Measurements from ENCODE around the gene ATP11A.

Gene ATP11A

GRCh38 chr13:112899281-112900225, 209.7 kb downstream of the ATP11A start:
- no peak for DNase-seq

GRCh38 chr13:112900226-112900600, 210.4 kb downstream of the ATP11A start:
- no peak for DNase-seq

DNA sequence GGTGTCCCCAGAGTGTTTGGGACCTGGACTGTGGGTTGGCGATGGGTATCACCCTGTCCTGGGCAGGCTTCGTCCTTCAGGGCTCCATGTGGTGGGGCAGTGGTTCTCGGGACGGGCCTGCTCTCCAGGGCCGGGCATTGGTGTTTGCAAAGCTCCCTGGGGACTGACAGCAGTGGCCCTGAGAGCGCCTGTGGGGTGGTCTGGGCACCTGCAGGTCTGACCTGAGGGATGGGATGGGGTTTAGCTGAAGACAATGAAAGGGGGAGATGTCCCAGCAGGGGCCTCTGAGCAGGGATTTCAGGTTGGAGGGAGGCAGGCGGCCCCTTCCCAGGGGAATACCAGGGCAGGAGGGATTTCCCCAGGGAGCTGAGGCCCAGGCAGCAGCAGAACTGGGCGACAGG, 210.9 kb downstream of the ATP11A start:
- DNase-seq: no peak

- no peak for DNase-seq
Observed at GRCh38 chr13:112902101-112902651, 212.3 kb downstream of the ATP11A start.

DNA sequence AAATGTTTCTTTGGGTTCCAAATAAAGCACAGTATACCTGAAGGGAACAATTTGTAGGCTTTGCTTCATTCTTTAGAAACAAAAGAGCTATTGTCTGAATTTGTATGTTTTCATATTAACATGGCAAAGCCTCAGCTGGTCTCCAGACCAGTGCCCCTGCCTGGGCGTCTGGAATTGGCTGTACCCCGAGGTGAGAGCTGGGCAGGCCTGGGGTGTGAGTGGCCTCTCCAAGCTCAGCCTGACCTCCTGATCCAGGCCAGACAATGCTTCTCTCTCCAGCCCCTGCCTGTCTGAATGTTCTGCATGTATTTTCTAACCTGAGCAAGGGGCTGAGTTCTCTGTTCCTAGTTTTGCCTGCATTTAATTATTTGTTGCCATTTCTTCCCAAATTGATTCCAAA, 212.8 kb downstream of the ATP11A start:
- no peak for DNase-seq

- no peak for DNase-seq
Observed at GRCh38 chr13:112903071-112903577, 213.3 kb downstream of the ATP11A start.

- no peak for DNase-seq
Observed at GRCh38 chr13:112903606-112904195, 213.9 kb downstream of the ATP11A start.

DNA sequence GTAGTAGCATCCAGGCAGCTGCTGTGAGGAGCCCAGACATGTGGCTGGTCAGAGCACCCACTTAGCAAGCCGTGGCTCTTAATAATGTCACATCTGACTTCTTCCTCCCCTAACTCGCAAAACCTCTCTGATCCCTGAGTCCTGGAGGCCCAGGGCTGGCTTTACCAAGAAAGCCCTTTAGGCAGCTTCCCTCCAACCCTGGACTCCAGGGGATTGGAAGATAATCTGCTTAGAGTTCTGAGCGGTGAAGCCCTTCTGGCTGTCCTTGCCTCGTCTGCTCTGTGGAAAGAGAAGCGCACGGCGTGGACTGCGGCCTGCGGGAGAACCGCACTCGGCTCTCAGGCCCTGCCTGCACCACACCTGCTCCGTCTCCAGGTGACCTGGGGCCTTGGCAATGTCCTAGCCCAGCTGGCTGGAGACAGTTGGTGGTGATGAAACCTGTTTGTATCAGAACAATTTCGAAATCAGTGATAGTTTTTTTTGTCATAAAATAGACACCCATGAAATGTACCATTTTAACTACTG, 214.7 kb downstream of the ATP11A start:
- DNase-seq: no peak

GRCh38 chr13:112905086-112905485, 215.2 kb downstream of the ATP11A start:
- DNase-seq: no peak

GRCh38 chr13:112905619-112905989, 215.8 kb downstream of the ATP11A start:
- DNase-seq: no peak

GRCh38 chr13:112905990-112906641, 216.3 kb downstream of the ATP11A start:
- DNase-seq: no peak

DNA sequence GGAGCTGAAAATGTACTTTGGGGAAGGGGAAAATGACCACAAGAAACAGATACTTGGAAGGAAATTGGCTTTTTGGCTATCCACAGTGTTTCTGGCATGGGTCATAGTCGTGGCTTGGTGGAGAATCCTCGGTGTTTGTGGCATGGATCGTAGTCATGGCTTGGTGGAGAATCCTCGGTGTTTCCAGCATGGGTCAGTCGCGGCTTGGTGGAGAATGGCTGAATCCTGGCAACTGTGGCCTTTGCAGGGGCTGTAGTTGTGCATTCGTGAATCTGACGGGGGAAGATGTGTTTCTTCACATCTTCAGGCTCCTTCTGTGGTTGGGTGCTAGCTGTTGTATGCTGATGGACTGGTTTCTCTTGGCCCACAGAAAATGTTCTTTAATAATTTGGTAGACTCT, 217.4 kb downstream of the ATP11A start:
- no peak for DNase-seq

DNA sequence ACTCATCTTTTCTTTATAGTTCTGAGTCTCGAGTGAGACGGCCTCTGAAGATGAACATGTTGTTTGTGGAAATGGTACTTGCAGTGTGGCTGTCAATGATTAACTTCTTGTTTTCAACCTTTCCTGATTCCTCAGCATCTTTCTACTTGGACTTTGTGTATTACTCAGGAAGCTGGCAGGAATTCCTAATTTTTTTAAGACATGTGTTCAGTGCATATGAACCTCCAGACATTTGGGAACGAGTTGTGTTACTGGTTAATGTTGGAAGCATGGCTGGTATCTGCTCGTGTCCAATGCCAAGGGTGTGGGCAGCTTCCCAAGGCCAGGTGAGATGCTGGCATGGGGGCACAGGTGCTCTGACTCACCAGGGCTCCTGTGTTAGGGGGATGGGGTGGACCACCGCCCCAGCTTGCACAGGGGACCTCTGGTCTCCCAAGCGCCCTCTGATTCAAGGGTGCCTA, 218.1 kb downstream of the ATP11A start:
- no peak for DNase-seq

DNA sequence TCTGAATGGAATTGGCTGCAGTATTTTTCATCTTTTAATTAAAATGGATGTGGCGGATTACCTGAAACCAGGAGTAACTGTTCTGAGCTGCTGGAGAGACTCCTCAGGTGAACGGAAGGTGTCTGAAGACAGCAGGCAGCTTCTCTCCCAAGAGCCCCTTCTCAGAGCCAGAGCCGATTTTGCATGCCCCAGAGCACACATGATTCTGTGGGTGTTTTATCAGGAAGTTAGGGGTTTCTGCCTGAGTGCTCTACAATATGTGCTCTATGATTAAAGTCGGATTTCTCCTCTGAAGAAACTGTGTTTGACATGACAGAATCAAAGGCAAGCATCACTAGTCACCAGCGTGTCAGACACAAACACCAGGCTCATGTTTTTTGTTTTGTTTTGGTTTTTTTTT, 218.5 kb downstream of the ATP11A start:
- DNase-seq: no peak

- no peak for DNase-seq
Observed at GRCh38 chr13:112910016-112910415, 220.2 kb downstream of the ATP11A start.

GRCh38 chr13:112910616-112911280, 220.9 kb downstream of the ATP11A start:
- DNase-seq: no peak

GRCh38 chr13:112911285-112911701, 221.5 kb downstream of the ATP11A start:
- no peak for DNase-seq

DNA sequence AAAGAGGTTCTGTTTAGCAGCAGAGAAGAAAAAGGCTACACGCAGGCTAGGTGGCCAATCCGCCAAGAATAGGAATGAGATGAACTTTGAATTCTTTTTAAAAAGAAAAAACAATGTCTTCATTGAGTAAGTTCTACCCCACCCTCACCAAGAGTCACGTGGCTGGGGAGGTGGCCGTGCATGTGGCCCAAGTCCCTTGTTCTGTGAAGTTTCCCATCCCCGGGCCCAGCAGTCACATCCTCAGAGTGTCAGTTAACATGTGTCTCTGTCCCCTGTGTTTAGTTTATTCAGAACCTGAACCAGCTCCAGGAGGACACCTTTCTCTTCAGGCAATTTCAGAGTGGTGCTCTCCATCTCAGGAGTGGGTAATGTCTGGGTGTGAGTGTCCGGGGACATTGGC, 222.0 kb downstream of the ATP11A start:
- DNase-seq: no peak

GRCh38 chr13:112912726-112913440, 223.0 kb downstream of the ATP11A start:
- no peak for DNase-seq

DNA sequence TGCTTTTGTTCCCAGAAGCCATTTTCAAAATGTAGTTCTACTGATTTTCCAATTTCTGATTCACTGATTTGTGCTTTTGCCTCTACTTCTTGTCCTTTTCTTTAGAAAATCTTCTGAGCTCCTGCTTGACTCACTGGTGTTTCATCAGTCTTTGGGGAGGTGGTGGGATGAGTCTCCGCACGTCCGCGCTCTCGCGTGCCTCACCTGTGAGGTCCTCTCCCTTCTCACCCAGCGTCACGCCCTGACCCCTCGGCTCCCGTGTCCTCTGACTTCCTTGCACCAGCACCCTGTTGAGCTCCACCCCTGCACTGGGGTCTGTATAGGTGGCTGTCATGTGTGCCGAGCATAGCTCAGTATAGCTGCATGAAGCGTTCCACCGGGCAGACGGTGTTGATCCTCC, 226.5 kb downstream of the ATP11A start:
- no peak for DNase-seq

- DNase-seq: no peak
Observed at GRCh38 chr13:112917056-112917664, 227.3 kb downstream of the ATP11A start.

All from activated CD8-positive, alpha-beta memory T cell treated with anti-CD3 and anti-CD28 coated beads, Interleukin-2, amount 50 U/mL, for 4 hours (primary cell).